ENCODE measurements around the gene TMEM127.

TMEM127 gene

DNA sequence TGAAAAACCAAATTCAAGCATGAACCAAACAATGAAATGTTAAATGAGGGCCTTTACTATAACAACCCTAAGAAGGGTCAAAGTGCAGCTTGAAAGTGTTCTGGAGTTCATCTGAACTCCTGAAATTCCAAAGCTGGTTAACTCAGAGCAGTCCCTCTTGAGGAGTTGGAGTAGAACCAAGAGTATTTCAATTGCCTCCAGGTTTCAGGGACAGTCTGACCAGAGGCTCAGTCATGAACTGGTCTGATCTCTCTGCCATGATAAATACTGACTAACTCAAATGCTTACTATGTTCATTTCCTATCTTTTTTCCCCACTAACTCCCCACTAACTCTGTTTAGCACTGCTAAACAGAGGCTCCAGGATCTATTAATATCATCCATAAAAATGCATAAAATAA lies 59.9 kb downstream of the TMEM127 start:
- peak; percentile 57 for DNase-seq (ENCODE audit: low read depth, low spot score)

DNA sequence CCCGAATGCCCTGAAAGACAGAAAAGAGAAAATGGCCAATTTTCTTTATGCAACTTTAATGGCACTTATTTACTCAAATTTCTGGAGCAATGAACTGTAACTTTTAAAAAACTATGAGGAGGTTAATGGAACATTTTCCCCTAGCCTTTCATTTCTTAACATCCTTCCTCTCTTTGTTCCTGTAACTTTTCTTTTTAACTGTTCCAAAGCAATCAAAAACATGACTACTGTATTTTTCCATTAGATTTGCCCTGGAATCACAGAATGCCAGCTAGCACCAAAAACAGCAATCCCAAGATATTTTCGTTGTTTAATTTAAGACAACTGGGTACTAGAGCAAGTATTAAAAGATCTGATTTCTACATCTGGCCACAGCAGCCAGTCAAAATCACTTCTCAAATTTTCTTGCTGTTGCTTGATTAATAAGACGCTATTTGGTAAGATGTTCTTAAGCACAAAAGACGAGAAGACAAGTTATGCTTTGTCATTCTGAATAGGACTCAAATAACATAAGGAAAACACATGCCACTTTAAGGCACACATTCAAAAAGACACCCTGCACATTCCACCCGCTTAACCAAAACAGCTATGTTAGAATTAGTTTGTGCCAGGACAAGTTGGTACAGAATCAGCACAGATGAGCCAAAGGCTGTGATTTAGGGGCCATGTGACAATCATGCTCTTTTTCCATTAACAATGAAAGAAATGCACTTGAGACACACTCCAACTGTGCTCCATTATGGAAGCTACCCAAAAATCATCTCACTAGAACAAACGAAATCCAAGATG lies 60.8 kb downstream of the TMEM127 start:
- peak; percentile 26 for DNase-seq (ENCODE audit: low read depth, low spot score)

DNA sequence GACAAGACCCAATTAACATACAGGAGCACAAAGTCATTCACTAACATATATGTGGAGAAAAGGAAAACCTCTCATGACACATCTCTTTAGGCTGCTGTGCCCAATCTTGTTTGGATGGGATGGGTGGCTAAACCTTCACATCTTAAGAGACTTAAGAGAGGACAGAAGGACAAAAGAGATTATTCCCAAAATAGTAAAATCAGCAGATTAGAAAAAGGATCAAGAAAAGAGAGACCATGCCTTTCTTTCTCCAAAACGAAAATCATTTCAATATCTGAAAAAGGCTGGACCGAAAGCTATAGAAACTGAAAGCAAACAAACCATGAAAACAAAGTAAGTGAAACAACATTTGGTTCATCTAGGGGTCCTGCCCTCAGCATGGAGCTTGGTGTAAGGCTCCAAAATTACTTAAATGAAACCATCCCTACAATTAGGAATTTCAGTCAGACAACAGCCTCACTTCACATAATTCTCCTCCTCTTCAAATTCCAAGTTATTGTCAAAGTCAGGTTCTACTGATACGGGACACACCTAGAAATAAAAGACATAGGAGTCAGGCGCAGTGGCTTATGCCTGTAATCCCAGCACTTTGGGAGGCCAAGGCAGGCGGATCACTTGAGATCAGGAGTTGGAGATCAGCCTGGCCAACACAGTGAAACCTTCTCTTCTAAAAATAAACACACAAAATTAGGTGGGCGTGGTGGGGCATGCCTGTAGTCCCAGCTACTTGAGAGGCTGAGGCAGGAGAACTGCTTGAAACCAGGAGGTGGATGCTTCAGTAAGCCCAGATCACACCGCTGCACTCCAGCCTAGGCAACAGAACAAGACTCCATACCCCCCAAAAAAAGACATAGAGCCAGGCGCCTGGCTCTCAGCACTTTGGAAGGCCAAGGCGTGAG lies 62.4 kb downstream of the TMEM127 start:
- no peak for DNase-seq (ENCODE audit: low read depth, low spot score)

DNA sequence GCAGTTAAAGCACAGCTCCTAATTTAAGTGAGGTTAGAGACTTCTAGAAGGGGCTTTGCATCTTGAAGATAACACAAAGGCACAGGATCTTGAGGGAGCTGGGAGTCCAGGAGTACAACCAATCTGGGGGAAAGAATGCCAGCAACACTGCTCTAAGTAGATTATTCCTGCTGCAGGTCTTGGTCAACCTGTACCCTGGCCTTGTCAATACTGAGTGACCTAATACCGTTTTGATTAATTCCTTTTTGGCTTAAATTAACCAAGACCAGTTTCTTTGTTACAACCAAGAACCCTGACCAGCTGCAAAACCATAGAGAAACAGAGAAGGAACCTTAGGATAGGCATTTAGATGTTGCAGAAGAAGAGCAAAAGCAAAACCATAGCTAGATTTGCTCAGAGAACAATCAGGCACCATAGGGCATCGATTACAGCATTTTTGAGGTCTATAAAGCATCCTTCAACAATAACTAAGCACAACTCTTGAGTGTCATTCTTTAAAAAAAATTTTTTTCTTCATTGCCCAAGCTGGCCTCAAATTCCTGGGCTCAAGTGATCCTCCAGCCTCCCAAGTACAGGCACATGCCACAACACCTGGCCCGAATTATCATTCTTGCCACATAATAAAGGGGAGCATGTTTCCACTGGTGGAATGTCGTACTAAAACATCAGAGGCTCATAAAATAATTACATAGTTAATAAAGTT lies 63.5 kb downstream of the TMEM127 start:
- peak; percentile 20 for DNase-seq (ENCODE audit: low read depth, low spot score)

DNA sequence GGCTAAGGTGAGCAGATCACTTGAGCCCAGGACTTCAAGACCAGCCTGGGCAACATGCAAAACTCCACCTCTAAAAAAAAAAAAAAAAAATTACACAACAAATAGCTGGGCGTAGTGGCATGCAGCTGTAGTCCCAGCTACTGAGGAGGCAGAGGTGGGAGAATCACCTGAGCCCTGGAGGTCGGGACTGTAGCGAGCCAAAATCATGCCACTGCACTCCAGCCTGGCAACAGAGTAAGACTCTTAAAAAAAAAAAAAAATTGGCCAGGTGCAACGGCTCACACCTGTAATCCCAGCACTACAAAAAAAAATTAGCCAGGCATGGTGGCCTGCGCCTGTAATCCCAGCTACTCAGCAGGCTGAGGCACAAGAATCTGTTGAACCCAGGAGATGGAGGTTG lies 64.5 kb downstream of the TMEM127 start:
- DNase-seq (ENCODE audit: low read depth, low spot score): no peak

DNA sequence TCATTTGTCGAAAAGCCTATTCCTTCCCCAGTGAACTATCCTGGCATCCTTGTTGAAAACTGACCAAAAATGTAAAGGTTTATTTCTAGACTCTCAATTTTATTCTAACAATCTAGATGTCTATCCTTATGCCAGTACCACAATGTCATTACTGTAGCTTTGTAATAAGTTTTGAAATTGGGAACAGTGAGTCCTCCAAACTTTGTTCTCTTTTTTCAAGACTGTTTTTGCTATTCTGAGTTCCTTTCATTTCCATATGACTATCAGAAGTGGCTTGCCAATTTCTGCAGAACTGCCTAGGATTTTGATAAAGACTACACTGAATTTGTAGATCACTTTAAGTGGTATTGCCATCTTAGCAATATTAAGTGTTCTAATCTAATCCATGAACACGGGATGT lies 66.9 kb downstream of the TMEM127 start:
- DNase-seq (ENCODE audit: low read depth, low spot score): no peak
